Stimulated activated CD8-positive, alpha-beta memory T cell treated with anti-CD3 and anti-CD28 coated beads, Interleukin-15, amount 100 ng/mL, for 4 hours (primary cell): ENCODE measurements around the gene PURA.
A peak's percentile ranks its signal among the peaks of the same experiment; 100 is the strongest.

Experiments used
- DNase-seq, 2 donors: peaks; one replicate each; pipeline ENCODE4 v3.0.0-alpha.2; 2020; ENCODE audit warnings: low read depth in 2 of 2

Gene PURA

DNA sequence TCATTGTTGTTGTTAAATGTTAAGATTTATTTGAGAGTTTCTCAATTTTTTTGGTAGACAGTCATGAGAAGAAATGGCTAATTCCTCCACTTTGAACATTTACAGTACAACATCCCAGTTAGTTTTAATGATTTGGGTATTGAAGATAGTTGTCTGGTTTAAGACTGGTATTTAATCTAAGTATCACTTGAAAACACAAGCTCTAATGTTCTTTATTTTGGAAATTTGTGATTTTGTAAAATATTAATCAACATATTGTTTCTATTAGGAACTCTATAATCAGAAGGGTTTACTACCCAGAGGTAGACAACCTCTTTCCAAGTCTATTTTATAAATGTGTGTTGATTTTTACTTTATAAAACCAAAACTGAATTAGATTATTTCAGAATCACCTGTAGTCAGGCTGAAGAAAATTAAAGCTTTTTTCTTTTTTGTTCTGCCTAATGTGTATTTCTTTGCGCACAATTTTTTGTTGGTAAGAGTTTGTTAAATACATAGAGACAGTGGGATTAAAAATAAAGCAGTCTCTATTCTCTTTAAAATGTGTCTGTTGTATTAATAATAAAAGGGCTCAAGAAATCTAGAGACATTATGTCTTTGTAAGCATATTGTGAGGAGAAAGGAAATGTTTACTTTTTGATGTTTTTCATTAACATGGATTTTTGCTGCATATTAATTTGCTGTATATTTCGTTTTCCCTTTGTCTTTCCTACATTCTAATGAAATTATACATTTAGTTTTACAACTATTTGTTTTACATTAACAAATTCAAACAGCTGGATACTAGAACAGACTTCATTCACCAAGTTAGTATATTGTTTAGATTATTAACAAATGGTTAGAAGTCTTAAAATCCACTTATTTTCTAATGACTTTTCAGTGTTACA lies 3.9 kb upstream of the PURA start:
- no peak for DNase-seq

DNA sequence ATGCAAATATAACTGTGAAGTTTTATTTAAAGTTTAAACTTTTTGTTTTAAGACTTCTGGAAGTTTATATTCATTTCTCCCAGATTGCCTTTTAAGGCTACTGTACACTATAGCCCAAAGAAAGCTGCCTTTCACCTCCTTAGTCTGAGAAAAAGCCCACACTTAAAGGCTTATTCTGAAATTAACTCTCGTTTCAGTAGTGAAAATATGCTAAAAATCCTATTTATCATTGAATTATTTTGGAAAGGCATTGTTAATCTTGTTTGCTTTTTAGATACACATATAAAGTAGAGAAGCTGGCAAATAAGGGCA lies 3.3 kb upstream of the PURA start:
- no peak for DNase-seq

- no peak for DNase-seq
Measured at GRCh38 chr5:140111011-140111858, 2.7 kb upstream of the PURA start.

DNA sequence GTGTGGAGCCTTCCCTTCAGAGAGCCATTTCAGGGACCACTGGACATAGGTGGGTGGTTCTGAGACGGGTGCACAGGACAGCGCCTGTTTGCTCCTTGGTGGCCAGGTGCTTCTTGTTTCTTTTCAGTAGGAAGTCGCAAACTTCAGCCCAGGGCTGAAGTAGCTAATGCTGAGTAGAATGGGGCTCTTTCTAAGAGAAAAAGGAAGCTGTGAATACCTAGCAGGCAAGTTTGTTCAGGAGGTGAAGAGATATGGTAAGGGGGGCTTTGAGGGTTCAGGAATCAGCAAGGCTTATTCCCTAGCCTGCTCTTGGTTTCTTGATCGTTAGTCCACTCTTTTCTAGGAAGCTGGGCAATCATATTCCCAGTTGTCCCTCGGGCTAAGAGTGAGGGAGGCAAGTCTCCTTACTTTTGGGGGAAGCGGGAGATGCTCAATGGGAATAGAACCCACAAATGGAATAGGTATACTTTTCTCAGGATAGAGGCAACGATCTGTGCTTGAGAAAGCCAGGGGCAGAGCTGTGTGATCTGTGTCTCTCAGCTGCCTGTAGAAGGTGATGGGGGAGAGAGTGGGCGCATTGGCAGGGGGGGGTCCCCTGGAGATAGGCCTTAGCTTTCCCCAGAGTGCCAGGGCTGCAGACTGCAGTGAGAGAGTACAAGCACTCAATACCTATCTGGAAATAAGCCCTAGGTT lies 1.9 kb upstream of the PURA start:
- DNase-seq: no peak

DNA sequence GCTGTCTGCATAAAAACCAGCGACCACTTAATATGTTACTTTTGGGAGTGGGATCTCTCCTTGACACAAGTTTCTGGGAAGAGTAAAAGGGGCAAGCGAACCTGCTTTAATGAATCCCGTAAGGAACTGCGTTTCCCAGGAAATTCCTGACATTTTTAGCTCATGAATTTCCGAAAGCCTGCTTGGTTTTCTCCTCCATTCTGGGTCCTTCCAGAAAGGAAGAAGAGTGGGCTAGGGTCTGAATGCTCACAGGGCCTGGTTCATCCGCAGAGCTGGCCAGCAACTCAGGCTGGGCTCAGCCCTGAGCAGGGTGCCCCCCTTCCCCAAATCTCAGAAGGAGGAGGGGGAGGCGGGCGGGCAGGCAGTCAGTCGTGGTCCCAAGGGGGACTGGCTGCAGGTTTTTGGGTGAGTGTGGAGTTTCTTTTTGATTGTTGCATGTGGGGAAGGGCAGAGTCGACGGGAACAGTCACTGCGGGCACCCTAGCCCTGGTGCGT lies 1.2 kb upstream of the PURA start:
- no peak for DNase-seq

GRCh38 chr5:140113180-140113698 lies 670 bp upstream of the PURA start:
- DNase-seq: no peak

DNA sequence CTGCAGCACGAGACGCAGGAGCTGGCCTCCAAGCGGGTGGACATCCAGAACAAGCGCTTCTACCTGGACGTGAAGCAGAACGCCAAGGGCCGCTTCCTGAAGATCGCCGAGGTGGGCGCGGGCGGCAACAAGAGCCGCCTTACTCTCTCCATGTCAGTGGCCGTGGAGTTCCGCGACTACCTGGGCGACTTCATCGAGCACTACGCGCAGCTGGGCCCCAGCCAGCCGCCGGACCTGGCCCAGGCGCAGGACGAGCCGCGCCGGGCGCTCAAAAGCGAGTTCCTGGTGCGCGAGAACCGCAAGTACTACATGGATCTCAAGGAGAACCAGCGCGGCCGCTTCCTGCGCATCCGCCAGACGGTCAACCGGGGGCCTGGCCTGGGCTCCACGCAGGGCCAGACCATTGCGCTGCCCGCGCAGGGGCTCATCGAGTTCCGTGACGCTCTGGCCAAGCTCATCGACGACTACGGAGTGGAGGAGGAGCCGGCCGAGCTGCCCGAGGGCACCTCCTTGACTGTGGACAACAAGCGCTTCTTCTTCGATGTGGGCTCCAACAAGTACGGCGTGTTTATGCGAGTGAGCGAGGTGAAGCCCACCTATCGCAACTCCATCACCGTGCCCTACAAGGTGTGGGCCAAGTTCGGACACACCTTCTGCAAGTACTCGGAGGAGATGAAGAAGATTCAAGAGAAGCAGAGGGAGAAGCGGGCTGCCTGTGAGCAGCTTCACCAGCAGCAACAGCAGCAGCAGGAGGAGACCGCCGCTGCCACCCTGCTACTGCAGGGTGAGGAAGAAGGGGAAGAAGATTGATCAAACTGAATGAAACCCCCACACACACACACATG lies 654 bp downstream of the PURA start:
- DNase-seq: peak; percentile 1 to 17

GRCh38 chr5:140115186-140115500 lies 1.2 kb downstream of the PURA start:
- DNase-seq: no peak

- no peak for DNase-seq
Measured at GRCh38 chr5:140116716-140117115, 2.8 kb downstream of the PURA start.

DNA sequence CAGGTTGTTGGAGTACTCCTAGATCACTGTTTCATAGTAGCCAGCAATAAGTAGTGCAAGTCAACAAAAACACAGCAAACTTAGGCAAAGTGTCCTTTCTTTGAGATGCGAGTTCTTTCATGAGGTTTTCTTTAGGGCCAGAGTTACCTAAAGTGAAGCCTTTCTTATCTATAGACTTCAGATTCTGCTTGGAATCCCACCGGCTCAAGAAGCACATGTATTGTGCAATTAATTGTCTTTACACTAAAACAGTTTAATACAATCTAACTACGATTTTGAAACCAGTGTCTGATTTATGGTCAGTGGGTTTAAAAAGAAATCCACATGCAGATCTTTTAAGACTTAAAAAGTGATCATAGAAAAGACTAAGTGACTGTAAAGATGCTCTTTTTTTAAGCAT lies 3.6 kb downstream of the PURA start:
- no peak for DNase-seq

DNA sequence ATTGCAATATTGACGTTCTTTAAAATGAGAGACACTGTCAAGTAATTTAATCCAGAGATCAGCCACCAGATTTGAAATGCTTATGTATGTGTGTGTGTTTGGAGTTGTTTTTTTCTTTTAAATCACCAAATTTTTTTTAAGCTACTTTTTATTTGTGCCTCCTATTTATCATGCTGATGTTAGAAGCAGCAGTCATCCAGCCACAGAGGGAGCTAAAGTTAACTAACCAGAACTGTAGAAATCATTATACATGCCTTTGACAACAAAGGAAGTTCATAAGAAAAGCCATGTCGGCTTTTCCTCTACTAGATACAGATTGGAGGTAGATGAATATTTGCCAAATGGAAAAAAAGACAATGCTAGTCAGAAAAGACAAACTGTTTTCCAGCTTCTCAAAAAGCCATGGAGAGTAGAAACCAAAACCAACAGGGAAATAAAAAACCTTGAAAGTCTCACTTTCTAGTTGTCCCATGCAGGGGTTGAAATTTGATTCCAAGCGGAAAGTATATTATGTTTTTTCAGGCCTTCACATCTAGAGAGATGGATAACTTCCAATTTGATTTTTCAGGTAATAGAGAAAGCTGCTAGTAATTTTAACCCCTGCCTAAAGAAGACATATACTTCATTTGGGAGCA lies 4.5 kb downstream of the PURA start:
- no peak for DNase-seq

DNA sequence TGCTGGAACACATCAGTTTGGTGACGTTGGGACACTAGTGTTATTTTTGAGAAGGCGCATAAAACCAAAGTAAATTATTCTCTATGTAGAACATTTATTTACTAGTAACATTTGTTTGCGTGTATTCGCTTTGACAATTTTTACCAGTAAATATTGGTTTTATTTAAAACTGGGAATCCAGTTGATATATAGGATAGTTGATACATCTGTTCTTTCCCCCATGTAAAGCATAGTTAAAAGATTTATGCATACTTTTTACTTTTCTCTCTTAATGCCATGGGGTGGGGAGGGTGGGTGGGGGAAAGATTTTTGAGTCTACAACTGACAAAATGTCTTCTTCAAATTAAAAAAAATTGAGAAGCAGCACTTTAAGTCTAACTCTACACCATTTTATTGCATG lies 11.7 kb downstream of the PURA start, which contains the start of gene IGIP:
IGIP (plus strand) TSS at position 301 of the 400 bp plus-strand sequence. CDS start 2,540 bp downstream, outside the sequence.
- no peak for DNase-seq

DNA sequence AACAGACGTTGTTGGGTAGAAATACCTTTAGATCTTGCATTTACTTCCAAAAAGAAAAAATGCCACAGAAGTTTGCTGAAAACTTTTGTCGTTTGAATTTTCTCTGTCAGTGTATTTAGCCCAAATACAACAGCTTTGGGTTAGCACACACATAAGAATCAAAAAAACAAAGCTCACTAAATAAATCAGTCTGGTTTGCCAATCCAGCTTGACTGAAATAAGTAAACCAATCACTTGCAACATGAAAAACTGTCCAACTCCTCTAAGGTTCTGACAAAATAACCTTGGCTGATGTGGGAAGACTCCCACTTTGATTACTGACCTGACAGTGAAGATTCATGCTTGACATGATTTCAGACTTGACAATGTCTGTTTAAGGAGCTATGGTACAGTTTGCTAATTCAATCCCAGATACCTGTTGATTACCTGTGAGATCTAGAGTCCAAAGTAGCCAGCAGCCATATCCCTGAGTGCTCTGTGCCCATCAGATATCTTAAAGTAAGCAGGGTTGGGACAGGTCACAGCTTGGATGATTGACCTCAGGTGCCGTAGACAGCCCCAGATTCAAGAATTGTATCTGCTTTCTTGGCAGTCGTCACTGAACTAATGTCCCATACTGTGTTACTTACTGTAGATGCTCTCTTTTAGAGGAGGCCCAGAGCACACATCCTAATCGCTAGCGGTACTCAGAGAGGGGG lies 12.6 kb downstream of the PURA start:
- no peak for DNase-seq

DNA sequence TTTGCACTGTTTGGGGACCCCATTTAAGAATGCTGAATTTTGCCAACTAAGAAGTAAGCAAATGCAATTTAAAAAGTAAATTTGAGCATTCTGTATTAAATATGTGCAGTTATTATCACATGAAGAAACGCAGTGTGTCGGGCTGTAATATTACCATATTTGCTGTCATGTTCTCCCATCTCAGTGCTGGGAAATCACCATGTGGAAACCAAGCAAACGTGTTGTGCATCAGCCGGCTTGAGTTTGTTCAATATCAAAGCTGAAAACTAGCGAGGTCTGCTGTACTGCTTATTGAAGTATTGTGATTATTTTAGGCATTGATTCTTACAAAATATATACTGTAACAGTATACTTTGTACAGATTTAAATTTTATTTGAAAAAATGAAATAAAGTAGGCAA lies 14.5 kb downstream of the PURA start:
- DNase-seq: no peak

DNA sequence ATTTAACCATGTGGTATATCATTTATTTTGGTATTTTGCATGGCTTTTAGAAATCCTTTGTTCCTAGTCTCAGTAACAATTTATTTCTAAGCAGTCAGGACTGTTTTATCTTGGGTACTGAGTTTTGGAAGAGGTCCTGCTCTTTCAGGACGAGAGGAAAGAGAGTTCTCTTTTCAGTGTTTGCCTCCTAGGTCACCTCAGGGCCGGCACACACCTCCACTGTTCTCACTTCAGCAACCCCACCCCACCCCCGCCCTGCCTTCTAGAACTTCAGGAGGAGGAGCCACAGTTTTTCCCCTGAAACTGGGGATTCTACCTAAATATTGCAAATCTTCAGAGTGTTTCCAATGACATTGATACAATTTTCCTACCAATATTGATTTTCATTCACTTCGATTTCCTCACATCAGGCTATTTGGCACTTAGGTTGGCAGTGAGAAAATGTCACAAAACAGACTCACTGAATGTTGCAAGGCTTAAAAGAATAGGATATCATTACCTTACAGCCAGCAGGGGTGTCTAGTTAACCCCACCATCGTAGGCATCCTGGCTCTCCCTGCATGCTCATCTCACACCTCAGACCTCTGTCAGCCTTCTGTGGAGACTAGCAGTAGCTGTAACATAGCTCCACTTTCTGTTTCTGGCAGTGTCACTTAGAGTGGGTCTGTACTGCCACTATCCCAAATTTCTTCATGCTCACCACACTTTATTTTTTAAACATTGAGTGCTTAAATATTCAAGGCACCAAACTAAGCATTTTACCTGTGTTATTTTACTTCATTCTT lies 17.2 kb downstream of the PURA start:
- DNase-seq: no peak

DNA sequence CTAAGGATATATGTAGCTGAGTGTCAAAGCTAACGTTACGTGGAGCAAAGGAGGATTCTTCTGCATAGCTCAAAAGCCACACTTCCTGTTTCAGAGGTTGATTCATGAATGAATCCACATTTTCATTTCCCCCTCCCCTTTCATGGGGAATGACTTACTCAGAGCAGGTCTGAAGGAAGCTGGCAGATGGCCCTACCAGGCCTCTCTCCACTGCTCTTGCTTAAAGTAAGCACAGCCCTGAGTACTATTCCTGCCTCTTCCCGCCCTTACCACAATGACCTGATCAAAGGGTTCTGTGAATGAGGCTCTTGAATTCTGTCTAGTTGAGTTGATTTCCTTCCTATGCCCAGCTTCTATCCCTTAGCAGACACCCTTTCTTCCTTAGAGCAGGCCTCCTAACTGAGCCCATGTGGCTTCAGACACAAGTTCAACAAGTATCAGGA lies 18.1 kb downstream of the PURA start:
- no peak for DNase-seq

DNA sequence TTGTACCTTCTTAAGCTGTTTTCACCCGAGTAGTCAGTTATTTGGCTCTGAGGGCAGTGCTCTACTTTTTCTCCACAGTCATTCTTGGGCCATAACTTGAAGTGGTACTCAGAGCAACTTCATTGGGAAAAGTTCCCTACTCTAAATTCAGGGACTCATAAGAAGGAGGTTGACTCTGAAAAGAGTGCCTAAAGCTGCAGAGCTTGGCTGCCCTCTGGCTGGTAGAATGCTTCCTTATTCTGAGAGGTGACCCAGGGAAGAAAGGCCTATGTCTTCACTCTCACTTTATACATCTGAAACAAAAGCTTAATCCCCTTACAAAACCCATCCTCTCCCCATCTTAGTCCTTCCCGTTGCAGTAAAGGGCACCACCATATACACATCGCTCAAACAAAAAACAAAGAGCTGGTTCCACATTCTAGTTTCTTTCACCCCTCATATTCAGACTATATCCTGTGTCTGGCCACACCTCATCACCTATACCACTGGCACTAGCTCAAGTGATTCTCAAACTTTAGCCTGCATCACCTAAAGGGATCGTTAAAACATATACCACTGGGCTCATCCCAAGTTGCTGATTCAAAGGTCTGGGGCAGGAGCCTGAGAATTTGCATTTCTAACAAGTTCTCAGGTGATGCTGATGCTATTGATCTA lies 19.7 kb downstream of the PURA start:
- DNase-seq: no peak

DNA sequence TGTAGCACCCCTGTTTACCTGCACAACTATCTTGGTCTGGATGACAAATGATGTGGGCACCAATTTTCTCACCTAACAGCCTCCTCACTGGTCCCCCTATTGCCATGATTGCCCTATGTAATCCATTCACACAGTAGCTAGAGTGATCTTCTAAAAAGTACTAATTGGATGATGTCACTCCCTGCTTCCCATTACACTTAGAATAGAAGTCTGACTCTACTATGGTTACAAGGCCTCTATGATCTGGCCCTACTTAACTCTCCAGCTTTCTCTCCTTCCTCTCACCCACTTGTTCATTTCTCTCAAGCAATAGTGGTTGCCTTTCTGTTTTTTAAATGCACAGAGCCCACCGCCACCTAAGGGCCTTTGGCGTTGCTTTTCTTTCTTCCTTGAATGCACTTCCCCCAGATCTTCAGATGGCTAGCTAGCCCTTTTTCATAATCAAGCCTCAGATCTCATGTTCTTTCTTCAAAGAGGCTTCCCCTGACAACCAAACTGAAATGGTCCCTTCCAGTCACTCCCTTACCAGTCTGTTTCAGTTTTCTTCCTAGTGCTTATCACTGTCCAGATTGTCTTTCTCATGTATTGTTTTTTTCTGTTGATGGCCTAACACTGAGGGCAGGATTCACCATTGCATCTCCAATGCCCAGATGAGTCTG lies 20.5 kb downstream of the PURA start:
- DNase-seq: no peak
